ENCODE measurements around the gene CSDE1. TPM values are rescaled to one million over a fixed set of nuclear protein-coding genes. Genes with fewer than 3 reads are reported as not detected.

CSDE1 gene
- total and polyA plus RNA-seq, 2 donors (not counting 3 experiments of a cell fraction or from before 2014, with no cell fraction given) = 129 to 492 TPM

- peaks cover 21 to 31% of the 10 kb centered on the region in 2 experiments for H3K36me3 ChIP-seq (ENCODE audit: control insufficient read depth in 2 of 2, extremely low read depth in 1 of 2, insufficient read depth in 2 of 2, low read length in 2 of 2)
- H3K27ac ChIP-seq (ENCODE audit: insufficient read depth, low read depth, low read length) = no peak overlapping the region
- H3K79me2 ChIP-seq (ENCODE audit: control insufficient read depth, insufficient read depth, low read length) = peaks cover 23% of the 10 kb centered on the region
- DNase-seq (ENCODE audit: low read depth, low spot score) = no peak
- intact Hi-C loops (cut with micrococcal nuclease) = loop anchor here (5.0 to 10.0 kb wide), 2 partner anchors 315 to 742 kb away; partner anchors contain the start of gene OLFML3
- CTCF ChIA-PET = interaction anchor here (1.6 kb wide), 1 partner anchor 25 kb away, joined by 7 read pairs; no protein-coding TSS in a partner anchor
- no peak overlapping the region for H3K4me2 ChIP-seq (ENCODE audit: insufficient read depth, low read length)
- TF ChIP-seq GATA2 (IDR thresholded peaks at IDR 0.05; ENCODE audit: insufficient read depth, insufficient read length, low read depth, low read length) (no peak), FOS (IDR thresholded peaks at IDR 0.05; ENCODE audit: borderline replicate concordance, insufficient read depth, low read length) (no peak), POLR2AphosphoS5 (IDR thresholded peaks at IDR 0.05; ENCODE audit: insufficient read depth, low read depth, low read length) (no peak)
- no peak overlapping the region for H3K4me3 ChIP-seq (replicated peaks in 1 of 3; ENCODE audit: insufficient read depth in 1 of 3, low read depth in 1 of 3, low read length in 3 of 3)
- no peaks in the 10 kb centered on the region for H4K20me1 ChIP-seq (replicated peaks; ENCODE audit: control insufficient read depth, extremely low read depth, insufficient read depth, low read length)
- H3K9me1 ChIP-seq (replicated peaks; ENCODE audit: control insufficient read depth, extremely low read depth, insufficient read depth, low read length) = no peaks in the 10 kb centered on the region
- H3K4me1 ChIP-seq (ENCODE audit: control insufficient read depth, extremely low read depth, insufficient read depth, low read length) = peaks cover 20% of the 10 kb centered on the region
- no peaks in the 10 kb centered on the region for H3K9me3 ChIP-seq (replicated peaks; ENCODE audit: control insufficient read depth, insufficient read depth, low read length)
- no peak overlapping the region for H3K9ac ChIP-seq (replicated peaks; ENCODE audit: extremely low read depth, insufficient read depth, low read length)
- H3K27me3 ChIP-seq (ENCODE audit: control insufficient read depth in 2 of 2, insufficient read depth in 2 of 2, low read length in 2 of 2) = no peaks in the 10 kb centered on the region
- POLR2A ChIA-PET = no interaction called here
- FAIRE-seq = no peak
- BruUV-seq (replicated peaks) = no TSS peak
- H2AFZ ChIP-seq (ENCODE audit: low read depth, low read length) = no peak overlapping the region
- dilution Hi-C loops (cut with MboI; ENCODE audit: extremely low pct_ligation_motif_present, low sequenced_read_pairs) = no loop called here
These were observed 38.4 kb downstream of the CSDE1 start for GRCh38 chr1:114719424-114719787.

- Histone ChIP-seq H3K9me1 (replicated peaks; ENCODE audit: control insufficient read depth, extremely low read depth, insufficient read depth, low read length) (no peaks in the 10 kb centered on the region), H3K36me3 (ENCODE audit: control insufficient read depth in 2 of 2, extremely low read depth in 1 of 2, insufficient read depth in 2 of 2, low read length in 2 of 2) (peaks cover 21 to 30% of the 10 kb centered on the region in 2 experiments), H3K4me2 (ENCODE audit: insufficient read depth, low read length) (no peak overlapping the region), H4K20me1 (replicated peaks; ENCODE audit: control insufficient read depth, extremely low read depth, insufficient read depth, low read length) (no peaks in the 10 kb centered on the region), H3K4me1 (ENCODE audit: control insufficient read depth, extremely low read depth, insufficient read depth, low read length) (peaks cover 21% of the 10 kb centered on the region), H3K79me2 (ENCODE audit: control insufficient read depth, insufficient read depth, low read length) (peaks cover 28% of the 10 kb centered on the region), H3K27ac (ENCODE audit: insufficient read depth, low read depth, low read length) (no peak overlapping the region), H3K9me3 (replicated peaks; ENCODE audit: control insufficient read depth, insufficient read depth, low read length) (no peaks in the 10 kb centered on the region), H3K27me3 (ENCODE audit: control insufficient read depth in 2 of 2, insufficient read depth in 2 of 2, low read length in 2 of 2) (no peaks in the 10 kb centered on the region), H2AFZ (ENCODE audit: low read depth, low read length) (no peak overlapping the region), H3K9ac (replicated peaks; ENCODE audit: extremely low read depth, insufficient read depth, low read length) (no peak overlapping the region), H3K4me3 (replicated peaks in 1 of 3; ENCODE audit: insufficient read depth in 1 of 3, low read depth in 1 of 3, low read length in 3 of 3) (no peak overlapping the region)
- no peak for TF ChIP-seq POLR2AphosphoS5 (IDR thresholded peaks at IDR 0.05; ENCODE audit: insufficient read depth, low read depth, low read length)
- no peak for TF ChIP-seq GATA2 (IDR thresholded peaks at IDR 0.05; ENCODE audit: insufficient read depth, insufficient read length, low read depth, low read length)
- no peak for TF ChIP-seq CTCF (IDR thresholded peaks at IDR 0.05; ENCODE audit: extremely low read depth in 1 of 2, insufficient read depth in 1 of 2, low read depth in 1 of 2, low read length in 2 of 2)
- no peak for TF ChIP-seq MAX (IDR thresholded peaks at IDR 0.05; ENCODE audit: insufficient read depth, insufficient read length)
- TF ChIP-seq EZH2 (IDR thresholded peaks at IDR 0.05; ENCODE audit: borderline replicate concordance, low read depth, low read length, severe bottlenecking) = no peak
- no peak for TF ChIP-seq MYC (IDR thresholded peaks at IDR 0.05; ENCODE audit: low read depth, low read length)
- TF ChIP-seq POLR2A (IDR thresholded peaks at IDR 0.05; ENCODE audit: low read depth, low read length) = no peak
- TF ChIP-seq JUN (IDR thresholded peaks at IDR 0.05; ENCODE audit: borderline replicate concordance, insufficient read depth, insufficient read length, low read depth) = no peak
- TF ChIP-seq FOS (IDR thresholded peaks at IDR 0.05; ENCODE audit: borderline replicate concordance, insufficient read depth, low read length) = no peak
- BruUV-seq (replicated peaks) = no TSS peak
- intact Hi-C loops (cut with micrococcal nuclease) = loop anchor here (5.0 to 10.0 kb wide), 2 partner anchors 314 to 742 kb away; partner anchors contain the start of gene OLFML3
- dilution Hi-C loops (cut with MboI; ENCODE audit: extremely low pct_ligation_motif_present, low sequenced_read_pairs) = no loop called here
- CTCF ChIA-PET = no interaction called here
- DNase-seq (ENCODE audit: low read depth, low spot score) (no peak), FAIRE-seq (no peak)
- POLR2A ChIA-PET = no interaction called here
These were observed 38.9 kb downstream of the CSDE1 start for GRCh38 chr1:114718661-114719423.

Data from endothelial cell of umbilical vein (primary cell).